ENCODE results near the gene DCAF12L2.

- TF ChIP-seq CTCF (IDR thresholded peaks at IDR 0.05) (no peak), POLR2A (IDR thresholded peaks at IDR 0.05) (no peak)
These were observed 28.2 kb downstream of the DCAF12L2 start for GRCh38 chrX:126137899-126138298.

Measured in prostate gland (tissue), 2 donors.